HG02885 (cell line): Measurements from ENCODE around the gene CEP128.
A peak's percentile ranks its signal among the peaks of the same experiment; 100 is the strongest.

Experiments used
- ATAC-seq: cut with Tn5 transposase; IDR thresholded peaks from one replicate; pipeline ENCODE4 v1.9.1; 2021; ENCODE audit warnings: mild to moderate bottlenecking; ENCODE audit not compliant: unreplicated experiment, poor library complexity

The CEP128 gene

DNA sequence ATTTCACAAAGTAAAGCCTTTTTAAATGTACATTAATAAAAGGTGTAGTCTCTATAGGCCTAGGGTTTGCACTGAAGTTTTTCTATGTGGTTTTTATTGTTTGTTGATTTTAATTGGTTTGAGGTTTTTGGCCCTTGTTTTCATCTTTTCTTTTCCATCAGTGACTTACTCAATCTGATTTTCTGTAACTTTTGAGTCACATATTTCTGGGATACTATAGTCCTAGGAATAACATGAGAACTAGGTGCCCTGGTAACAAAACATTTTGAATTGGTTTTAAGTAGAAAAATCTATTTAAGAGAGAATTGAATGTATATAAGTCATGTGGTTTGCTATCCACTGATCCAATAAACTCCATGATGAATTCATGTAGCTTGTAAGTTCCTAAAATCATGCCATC lies 311.9 kb downstream of the CEP128 start:
- no peak for ATAC-seq

DNA sequence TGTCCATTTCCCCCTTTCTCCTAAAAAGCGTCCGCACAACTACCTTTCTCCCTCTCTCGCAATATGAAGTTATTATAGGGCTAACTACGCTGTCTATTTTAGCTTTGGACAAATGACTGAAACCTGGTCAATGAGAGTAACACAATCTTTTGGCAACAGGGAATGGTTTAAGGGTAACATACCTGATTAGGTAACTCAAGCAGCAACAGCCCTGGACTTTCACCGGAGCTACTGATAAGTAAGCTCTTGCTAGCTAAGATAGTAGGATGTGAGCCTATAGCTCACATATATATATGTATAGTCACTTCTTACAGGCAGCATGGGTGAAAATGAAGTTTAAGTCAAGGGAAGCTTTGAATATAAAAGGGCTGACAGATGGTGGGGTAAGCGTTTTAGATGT lies 313.0 kb downstream of the CEP128 start:
- ATAC-seq: no peak

GRCh38 chr14:80627745-80628144 lies 313.8 kb downstream of the CEP128 start:
- ATAC-seq: no peak

DNA sequence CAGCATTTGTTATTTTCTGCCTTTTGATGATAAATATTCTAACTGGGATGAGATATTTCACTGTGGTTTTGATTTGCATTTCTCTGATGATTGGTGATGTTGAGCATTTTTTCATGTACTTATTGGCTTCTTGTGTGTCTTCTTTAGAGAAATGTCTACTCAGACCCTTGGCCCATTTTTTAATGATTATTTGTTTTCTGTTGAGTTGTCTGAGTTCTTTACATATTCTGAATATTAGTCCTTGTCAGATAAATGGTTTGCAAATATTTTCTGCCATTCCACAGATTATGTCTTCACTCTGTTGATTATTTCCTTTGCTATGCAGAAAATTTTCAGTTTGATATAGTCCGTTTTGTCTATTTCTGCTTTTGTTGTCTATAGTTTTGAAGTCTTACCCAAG lies 317.0 kb downstream of the CEP128 start:
- ATAC-seq: no peak

- ATAC-seq: no peak
Observed at GRCh38 chr14:80621701-80622100, 319.8 kb downstream of the CEP128 start.

- no peak for ATAC-seq
Observed at GRCh38 chr14:80620434-80620833, 321.1 kb downstream of the CEP128 start.

- no peak for ATAC-seq
Observed at GRCh38 chr14:80618751-80619329, 322.7 kb downstream of the CEP128 start.

DNA sequence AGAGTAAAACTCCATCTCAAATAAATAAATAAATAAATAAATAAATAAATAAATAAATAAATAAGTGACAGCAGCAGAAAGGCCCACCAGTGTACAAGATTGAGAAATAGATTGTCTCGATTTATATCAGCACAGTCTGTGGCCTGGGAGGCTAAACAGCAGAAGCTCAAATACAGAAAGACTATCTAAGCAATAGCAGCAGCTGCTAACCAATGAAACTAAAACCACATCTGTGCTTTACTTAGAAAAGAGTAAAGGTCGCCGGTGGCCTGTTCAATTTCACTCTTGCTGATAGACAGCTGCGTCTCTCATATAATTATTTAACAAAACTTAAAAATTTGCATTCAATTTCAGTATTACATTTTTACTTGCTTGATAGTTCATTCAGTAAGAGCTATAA lies 325.7 kb downstream of the CEP128 start:
- ATAC-seq: peak; percentile 89

GRCh38 chr14:80609055-80609454 lies 332.5 kb downstream of the CEP128 start:
- ATAC-seq: no peak

DNA sequence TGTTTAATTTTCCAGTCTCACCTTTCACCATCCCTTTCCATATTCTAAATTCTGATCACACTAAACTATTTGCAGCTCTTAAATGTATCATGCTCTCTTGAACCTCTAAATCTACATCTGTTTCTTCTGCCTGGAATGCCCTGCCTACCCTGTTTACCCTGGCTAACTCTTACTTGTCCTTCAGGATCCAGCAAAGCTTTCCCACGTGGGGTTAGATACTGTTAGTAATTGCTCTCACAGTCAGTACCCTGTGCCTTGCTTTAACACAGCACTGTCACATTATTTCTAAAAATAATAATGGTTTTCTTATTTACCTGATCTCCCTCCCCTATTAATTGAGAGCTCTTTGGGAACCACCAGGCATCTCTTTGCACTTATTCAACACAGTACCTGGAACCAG lies 333.0 kb downstream of the CEP128 start:
- no peak for ATAC-seq

DNA sequence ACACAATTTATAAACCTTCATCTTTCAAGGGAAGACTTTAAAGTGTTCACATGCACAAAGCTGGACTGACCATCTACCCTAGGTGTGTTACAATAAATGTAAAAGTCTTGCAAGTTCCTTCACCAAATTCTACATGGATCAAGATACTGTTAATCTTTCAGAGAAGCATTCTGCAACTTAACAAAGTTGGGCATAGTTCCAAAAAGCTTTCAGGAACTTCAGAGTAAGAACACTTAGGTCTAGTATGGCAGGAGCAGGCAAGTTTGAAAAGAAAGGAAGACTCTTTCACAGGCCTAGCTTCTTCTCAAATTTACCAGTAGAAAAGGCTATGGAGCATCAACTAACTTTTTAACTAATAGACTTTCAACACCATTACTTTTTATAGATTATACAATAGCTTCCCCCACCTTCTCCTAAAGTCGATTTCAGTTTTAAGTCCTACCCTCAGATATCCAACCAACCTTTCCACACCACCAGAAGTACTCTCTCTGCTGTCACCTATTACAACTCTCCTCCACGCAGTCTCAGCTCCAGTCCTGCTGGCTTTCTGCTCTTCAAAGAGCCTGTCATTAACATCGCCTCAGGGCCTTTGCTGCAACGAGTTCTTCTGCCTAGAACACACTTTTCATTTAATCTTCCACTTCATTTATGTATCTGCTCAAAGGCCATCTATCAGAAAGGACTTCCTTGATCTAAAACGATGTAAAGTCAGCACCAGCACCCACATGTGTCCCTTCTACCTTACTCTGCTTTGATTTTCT lies 333.9 kb downstream of the CEP128 start:
- no peak for ATAC-seq

GRCh38 chr14:80606347-80606772 lies 335.2 kb downstream of the CEP128 start:
- ATAC-seq: no peak

DNA sequence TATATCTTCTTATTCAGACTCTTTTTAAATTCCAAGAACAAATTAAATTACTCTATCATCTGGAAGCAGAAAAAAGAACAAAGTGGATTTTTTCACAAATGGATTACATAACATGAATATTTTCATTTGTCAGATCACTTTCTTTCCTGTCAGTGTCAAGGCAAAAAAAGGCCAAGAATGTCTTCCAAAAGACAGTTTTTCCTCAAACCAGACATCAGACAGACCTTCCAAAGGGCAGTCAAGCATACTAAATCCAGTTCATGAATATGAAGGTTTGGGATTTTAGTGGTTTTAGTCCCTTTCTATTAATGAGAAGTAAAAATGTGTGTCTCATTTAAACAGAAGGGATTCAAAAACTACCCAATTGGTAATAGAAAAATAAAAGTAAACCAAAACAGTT lies 336.0 kb downstream of the CEP128 start:
- ATAC-seq: no peak

DNA sequence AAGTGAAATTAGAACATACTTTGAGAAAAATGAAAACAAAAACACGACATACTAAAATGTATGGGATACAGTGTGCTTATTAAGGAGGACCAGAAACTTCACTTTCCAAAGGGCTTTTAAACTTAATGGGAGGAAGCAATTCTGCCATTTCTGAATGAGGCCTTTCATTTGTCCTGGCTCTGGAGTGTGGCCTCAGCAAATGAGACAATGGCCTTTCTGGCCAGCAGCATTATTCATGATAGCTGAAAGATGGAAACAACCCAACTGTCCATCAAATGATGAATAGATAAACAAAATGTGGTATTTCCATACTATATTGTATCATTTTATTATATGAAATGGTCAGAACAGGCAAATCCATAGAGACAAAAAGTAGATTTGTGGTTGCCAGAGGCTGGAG lies 338.6 kb downstream of the CEP128 start:
- no peak for ATAC-seq

DNA sequence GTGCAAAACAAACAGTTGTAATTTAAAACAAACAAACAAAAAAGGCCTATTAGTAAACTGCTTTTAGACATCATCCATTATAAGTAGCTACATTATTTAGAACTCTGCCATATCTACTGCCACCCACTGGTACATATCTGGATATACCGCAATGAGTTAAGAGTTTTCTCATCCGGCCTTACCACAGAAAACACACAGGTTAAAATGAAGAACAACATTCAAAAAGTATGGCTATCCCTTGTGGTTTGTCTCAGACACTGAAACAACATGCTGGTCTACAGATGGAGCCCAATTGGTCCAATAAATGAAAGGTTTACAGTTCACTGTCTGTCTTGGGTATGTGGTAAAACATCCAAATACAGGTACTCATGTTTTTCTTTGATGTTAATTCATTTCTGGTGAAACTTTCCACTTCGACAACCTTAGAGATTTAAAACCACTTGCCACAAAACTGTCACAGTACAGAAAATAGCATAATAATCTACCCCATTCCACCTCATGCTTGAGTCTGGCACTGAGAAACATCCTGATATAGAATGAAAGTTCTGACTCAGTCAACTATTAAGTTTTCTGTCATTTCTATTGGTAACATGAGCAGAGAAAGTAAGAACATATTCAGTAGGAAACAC lies 354.3 kb downstream of the CEP128 start:
- ATAC-seq: peak; percentile 96

DNA sequence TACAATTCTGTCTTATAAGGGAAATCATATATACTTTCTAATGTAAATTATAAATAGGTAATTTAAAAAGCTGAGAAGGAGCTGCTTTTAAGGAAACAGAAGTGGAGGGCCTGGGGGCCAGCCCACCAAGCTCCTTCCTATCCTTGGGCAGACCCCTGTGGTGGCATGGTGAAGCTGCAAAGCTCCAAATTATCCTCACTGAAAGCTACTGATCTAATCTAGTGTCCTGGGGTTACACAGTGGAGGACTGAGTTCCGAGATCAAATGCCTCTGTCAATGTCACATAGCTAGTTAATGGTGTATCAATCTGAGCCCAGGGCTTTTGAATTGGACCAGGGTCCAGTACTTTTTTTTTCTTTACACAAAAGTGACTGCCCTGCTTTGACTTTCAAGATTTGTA lies 355.4 kb downstream of the CEP128 start:
- ATAC-seq: no peak

DNA sequence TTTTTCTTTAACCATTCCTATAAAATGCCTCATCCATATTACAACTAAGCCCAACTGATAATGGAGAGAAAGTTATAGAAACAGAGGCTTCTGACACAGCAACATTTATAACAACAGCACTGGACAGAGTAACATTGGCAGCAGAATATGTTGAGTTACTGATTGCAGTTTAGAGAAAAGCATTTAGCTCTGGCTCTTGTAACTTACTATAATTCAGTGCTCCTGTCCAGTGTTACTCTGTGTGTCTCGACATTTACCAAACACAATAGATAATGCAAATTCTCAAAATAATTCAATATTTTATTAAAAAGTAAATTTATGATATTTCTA lies 356.1 kb downstream of the CEP128 start:
- ATAC-seq: no peak

- ATAC-seq: no peak
Observed at GRCh38 chr14:80584744-80585505, 356.6 kb downstream of the CEP128 start.

DNA sequence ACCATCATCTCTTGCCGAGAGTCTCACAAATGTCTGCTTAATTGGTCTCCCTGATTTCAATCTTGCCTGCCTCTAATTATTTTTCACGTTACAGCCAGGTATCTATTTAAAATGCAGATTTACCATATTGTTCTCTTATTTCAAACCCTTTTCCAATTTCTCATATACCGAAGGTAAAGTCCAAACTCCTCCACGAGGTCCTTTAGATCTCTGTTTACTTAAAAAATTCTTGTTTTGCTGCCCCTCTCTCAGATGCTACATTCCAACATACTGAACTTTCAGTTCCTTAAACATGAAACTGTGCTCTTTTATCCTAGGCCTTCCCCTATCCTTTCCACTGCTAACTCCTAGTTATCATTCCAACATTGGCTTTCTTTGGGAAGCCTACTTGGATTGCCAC lies 363.9 kb downstream of the CEP128 start:
- ATAC-seq: no peak

GRCh38 chr14:80576401-80576800 lies 365.1 kb downstream of the CEP128 start:
- ATAC-seq: no peak

DNA sequence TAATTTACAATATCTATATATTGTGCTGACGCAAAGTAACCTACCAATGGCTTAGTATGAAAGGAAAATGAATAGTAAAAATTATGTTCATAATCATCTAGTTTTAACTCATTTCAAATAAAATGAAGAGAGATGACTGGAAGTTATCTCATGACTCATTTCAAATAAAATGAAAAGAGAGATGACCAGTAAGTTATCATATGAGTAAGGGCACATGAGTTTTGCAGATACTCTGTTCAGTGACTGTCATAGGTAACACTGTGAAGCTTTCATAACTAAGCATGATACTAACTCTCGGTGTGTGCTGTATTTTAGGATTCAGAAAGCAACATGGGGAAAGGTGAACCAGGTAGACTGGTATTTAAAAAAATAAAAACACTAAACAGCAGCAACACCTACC lies 365.8 kb downstream of the CEP128 start:
- peak; percentile 54 for ATAC-seq
